GM23338 (cell line): ENCODE measurements around the gene LGALS9C.
"Not testable (repeated sequence)": the region's sequence is repeated elsewhere in the genome, so short reads cannot be mapped to it uniquely, and the experiment has no call there.

ENCODE experiments used
- CREB1 ChIP-seq: fragments of 250-450 bp; sonication (Bioruptor Pico); IDR thresholded peaks from 2 replicates; pipeline ENCODE4 v1.5.0; 2020; ENCODE audit warnings: low read depth, mild to moderate bottlenecking, moderate library complexity
- CTCF ChIP-seq, 2 experiments: fragments of 200-600 bp in 1 of 2; sonication (generic) in 1 of 2; conservative IDR thresholded peaks; 2 replicates each; pipeline versions ENCODE4 v1.5.1 to v1.6.1; 2016 to 2017; ENCODE audit warnings: antibody characterized with exemption in 2 of 2, low read depth in 2 of 2, mild to moderate bottlenecking in 2 of 2, moderate library complexity in 1 of 2
- ETS1 ChIP-seq: IDR thresholded peaks from 2 replicates; pipeline ENCODE4 v1.6.1; 2016; ENCODE audit warnings: antibody characterized with exemption
- EZH2 ChIP-seq: fragments of 200-600 bp; sonication (generic); IDR thresholded peaks from one replicate; pipeline ENCODE4 v1.8.0; 2017; ENCODE audit warnings: antibody characterized with exemption, mild to moderate bottlenecking, low read depth; ENCODE audit not compliant: unreplicated experiment
- EZH2phosphoT487 ChIP-seq: fragments of 200-600 bp; sonication (generic); IDR thresholded peaks from one replicate; pipeline ENCODE4 v1.8.1; 2018; ENCODE audit warnings: antibody characterized with exemption; ENCODE audit not compliant: unreplicated experiment
- JUNB ChIP-seq: IDR thresholded peaks from one replicate; pipeline ENCODE4 v1.6.1; 2016; ENCODE audit warnings: antibody characterized with exemption; ENCODE audit not compliant: unreplicated experiment
- POLR2AphosphoS5 ChIP-seq: IDR thresholded peaks from 2 replicates; pipeline ENCODE4 v1.6.1; 2016; ENCODE audit warnings: antibody characterized with exemption, low read depth
- REST ChIP-seq: IDR thresholded peaks from one replicate; pipeline ENCODE4 v1.6.1; 2018; ENCODE audit warnings: antibody characterized with exemption; ENCODE audit not compliant: unreplicated experiment
- STAT1 ChIP-seq: IDR thresholded peaks from one replicate; pipeline ENCODE4 v1.6.1; 2016; ENCODE audit warnings: antibody characterized with exemption; ENCODE audit not compliant: unreplicated experiment
- ZNF331 ChIP-seq: fragments of 250-450 bp; sonication (Bioruptor Pico); IDR thresholded peaks from 2 replicates; pipeline ENCODE4 v1.5.0; 2020; ENCODE audit warnings: low read depth, mild to moderate bottlenecking, moderate library complexity
- ZNF462 ChIP-seq: fragments of 250-450 bp; sonication (Bioruptor Pico); IDR thresholded peaks from 2 replicates; pipeline ENCODE4 v1.5.0; 2020; ENCODE audit warnings: mild to moderate bottlenecking, moderate library complexity

- not testable (repeated sequence) for TF ChIP-seq CTCF (conservative IDR thresholded peaks at IDR 0.05; ENCODE audit: low read depth in 2 of 2); POLR2AphosphoS5; REST; STAT1; CREB1; EZH2; EZH2phosphoT487; ZNF331 (CRISPR knock-in tag); ETS1; JUNB; ZNF462
Observed at GRCh38 chr17:18447476-18448205, 28.9 kb upstream of the LGALS9C start.
